Stimulated activated CD8-positive, alpha-beta memory T cell treated with anti-CD3 and anti-CD28 coated beads, Interleukin-7, amount 100 ng/mL, for 1 hour (primary cell): ENCODE data around the gene KCTD19.

ENCODE experiments used
- DNase-seq, 2 donors: peaks; one replicate each; pipeline ENCODE4 v3.0.0-alpha.2; 2020; ENCODE audit warnings: low read depth in 2 of 2

The KCTD19 gene

DNA sequence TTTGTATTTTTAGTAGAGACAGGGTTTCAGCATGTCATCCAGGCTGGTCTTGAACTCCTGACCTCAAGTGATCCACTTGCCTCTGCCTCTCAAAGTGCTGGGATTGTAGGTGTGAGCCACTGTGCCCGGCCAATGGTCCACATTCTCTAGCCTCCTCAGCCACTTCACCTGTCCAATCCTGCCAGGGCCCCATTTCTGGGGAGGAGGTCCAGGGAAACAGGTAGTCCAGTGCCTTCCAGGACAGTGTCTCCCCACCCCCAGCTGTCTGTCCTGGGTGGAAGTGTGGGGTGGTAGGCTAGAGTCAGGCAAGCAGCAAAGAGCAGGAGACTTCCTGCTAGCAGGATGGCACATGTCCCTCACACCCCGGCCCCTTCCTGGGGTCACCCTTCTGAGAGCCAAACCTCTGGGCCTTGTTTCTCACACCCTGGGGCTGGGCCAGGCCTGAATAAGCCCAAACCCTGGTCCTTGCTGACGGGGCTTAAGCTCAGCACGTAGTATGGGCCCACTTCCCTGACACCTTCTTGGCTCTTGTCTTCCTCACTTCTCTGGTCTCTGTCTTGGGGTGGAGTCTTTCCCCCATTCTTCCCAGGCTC, 84.3 kb downstream of the KCTD19 start:
- no peak for DNase-seq

DNA sequence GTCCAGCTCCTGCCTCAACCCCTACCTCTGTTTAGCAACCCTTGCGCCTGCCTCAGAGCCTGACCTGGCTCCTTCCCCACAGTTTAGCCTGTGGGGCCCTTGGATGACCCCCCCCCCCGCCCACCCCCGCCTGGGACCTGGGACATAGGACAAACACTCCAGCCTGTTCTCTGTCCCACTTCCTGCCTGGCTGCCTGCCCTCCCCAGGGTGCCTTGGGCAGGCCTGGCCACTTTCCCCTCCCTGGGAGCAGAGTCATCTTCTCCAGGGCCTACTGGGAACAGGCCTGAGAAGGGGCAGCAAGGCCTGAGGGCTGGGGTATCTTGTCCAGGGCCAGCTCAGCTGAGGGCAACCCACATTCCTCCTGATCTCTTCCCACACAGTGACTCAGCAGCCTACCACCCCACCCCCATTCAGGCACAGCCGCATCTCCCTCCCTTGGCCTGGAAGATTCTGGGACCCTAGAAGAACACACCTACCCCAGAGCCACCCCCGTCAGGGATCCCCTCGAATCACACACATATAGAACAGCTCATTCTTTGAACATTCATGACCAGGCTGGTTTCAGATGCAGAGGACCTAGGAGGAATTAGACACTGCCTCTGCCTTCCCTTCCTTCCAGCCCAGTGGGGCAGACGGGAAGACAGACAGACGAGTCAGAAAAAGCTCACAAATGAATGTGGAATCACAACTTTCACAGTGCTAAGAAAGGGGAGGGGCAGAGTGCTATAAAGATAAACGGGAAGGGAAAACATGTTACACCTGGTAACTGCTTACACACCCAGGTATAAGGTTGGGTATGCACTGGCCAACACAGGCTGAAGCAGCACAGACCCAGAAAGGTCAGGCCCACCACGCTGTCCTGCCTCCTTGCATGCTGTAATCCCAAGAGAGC, 85.3 kb downstream of the KCTD19 start:
- DNase-seq: no peak

DNA sequence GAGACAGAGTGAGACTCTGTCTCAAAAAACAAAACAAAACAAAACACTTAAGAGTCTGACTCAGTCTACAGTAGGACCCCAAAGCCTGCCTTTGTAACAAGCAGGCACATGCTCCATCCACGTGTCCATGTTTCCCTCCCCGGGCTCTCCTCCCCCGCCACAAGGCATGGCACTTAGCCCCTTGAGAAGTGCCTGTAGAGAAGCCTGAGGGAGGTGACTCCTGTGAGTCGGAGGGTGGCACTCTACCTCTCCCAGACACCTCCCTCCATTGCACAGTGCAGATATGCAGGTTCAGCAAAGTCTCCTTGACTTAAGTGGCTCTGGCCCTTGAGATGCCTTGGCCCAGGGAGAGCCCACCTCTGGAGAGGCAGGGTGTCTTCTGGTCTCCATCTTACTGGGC, 86.0 kb downstream of the KCTD19 start:
- DNase-seq: no peak
